CD4-positive, alpha-beta T cell treated with Interferon alpha-2 for 1 hour (primary cell): ENCODE data around the gene CYBC1.
"Not testable (repeated sequence)": the region's sequence is repeated elsewhere in the genome, so short reads cannot be mapped to it uniquely, and the experiment has no call there.

Source experiments
- DNase-seq, 2 donors: peaks; one replicate each; pipeline ENCODE4 v3.0.0-alpha.2; 2020 to 2022

The CYBC1 gene

DNA sequence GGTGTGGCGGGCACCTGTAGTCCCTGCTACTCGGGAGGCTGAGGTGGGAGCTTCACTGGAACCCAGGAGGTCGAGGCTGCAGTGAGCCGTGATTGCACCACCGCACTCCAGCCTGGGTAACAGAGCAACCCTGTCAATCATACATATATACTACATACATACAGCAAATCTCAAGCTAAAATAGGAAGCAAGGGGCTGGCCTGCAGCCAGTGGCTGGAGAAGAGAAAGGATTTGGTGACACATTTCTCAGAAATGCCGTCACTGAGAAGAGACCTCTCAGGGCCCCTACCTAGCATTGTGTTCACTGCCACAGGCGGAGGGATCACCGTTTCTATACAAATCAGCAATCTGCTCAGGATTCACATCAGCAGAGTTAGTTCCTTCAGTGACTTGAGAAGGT, 24.9 kb upstream of the CYBC1 start:
- no peak for DNase-seq

DNA sequence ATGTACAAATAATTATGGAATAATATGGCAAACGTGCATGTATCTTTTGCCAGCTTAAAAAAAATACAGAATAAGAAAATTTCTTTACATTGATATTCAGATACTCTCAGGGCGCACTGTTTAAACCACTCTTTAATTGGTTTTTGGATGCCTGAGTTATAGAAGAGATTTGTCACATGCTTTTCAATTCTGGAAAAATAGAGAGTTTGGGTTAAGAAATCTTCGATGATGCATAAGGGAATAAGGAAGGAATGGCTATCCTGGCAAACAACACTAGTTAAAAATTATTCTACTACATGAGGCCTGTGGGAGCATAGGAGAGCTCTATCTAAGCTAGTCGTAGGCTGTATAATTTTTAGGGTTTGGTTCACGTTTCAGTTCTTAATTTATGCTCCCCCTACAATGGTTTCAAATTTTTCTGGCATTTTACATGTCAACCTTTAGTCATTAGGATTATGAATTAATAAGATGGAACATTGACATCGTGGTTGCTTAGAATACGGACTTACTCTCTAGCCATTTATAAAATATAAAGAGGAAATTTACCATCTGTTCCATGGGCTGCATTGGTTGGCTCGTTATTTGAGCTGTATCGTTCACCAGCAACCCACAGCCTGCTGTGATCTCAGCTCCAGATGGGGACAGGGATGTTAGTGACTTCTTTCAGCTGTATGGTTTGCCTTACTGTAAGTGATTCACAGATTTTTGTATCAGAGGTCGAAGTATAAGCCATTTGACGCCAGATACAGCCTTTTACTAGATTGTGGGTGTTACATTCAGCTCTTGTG, 23.9 kb upstream of the CYBC1 start:
- no peak for DNase-seq

DNA sequence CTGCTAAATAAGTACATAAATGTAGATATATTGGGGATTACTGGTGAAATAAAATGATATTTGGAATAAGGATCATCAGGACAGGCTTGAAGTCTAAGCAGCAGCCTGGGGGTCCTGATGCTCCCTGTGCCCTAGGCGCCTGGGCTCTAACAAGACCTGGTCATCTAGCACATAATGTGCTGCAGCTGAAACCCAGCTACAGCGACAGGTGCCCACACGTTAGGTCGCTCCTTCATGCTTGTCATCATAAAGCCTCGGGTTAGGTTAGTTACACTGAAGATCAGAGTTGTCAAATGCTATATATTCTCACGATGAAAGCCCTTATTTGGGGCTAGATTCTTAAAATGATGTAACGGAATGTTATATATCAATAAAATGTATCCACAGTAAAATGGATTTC, 19.5 kb upstream of the CYBC1 start:
- no peak for DNase-seq

GRCh38 chr17:82468692-82469091, 18.1 kb upstream of the CYBC1 start:
- DNase-seq, result no peak

DNA sequence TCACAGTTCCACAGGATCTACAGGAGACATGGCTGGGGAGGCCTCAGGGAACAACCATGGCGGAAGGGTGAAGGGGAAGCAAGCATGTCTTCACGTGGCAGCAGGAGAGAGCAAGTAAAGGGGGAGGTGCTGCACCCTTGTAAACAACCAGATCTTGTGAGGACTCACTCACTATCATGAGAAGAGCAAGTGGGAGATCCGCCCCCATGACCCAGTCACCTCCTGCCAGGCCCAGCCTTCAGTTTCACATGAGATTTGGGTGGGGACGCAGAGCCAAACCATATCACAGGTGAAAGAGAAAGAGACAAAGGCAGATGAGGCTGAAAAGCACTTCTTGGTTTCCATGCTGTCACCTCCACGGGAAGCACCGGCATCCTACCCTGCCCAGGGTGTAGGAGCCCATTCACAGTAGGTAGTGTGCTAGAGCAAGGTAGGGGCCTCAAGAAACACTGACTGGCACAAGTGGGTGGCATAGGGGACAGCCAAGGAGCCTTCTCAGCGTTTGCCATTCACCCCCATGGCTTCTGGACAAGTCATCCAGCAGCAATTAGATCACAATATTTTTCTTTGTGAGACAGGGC, 14.6 kb upstream of the CYBC1 start:
- no peak for DNase-seq

DNA sequence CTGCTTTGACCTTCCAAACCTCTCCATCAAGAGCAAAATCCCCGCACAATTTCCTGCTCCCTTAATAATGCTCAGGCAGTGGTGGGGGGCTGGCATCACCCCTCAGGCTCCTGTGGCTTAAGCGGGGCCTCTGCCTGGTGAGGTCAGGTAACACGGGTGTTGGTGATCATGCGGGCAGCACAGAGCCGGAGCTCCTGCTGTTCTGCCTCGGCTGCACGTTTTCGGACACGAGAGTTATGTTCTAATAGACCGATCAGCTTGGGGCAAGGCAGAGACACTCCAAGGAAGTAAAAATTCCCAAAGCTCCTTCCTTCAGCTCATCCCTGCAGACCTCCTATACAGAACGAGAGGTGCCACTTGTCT, 14.0 kb upstream of the CYBC1 start:
- DNase-seq, result no peak

- no peak for DNase-seq
Measured at GRCh38 chr17:82463925-82464566, 13.5 kb upstream of the CYBC1 start.

DNA sequence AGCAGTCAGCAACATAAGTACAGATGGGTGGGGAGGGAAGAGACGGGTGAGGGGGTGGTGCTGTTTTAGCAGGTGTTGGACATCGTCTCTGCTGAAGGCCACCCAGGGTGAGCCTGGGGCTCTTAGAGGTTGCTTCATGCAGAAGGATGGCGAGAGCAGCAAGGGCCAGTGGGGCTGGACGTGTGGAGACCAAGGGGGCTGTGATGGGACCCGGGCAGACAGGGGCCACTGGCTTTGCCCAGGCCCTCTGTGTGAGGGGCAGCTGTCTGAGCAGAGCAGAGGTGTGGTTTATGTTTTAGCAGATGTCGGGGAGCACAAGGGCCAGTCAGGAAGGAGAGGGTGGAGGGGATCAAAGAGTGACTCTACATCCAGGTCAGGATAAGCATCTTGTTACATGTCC, 12.8 kb upstream of the CYBC1 start:
- DNase-seq, result no peak

GRCh38 chr17:82461827-82462524, 11.4 kb upstream of the CYBC1 start:
- no peak for DNase-seq

DNA sequence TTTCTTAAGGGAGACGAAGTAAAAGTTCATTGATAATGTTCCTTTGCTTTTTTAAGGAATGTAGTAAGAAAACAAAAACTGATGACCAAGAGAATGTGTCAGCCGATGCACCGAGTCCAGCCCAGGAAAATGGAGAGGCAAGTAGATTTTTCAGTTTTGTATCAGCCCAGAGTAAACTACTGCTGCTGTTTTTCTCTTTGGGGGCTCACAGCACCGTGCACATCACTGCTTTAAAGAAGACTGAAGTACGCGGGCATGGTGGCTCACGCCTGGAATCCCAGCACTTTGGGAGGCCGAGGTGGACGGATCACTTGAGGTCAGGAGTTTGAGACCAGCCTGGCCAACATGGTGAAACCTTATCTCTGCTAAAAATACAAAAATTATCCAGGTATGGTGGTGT, 9.4 kb upstream of the CYBC1 start:
- not testable (repeated sequence) for DNase-seq

- DNase-seq, result peak; percentile 40 to 59
Measured at GRCh38 chr17:82458885-82459424, 8.4 kb upstream of the CYBC1 start.

GRCh38 chr17:82458179-82458884, 7.8 kb upstream of the CYBC1 start, which contains the start of gene NARF:
Gene NARF (plus strand): TSS chr17:82458741. CDS start chr17:82458804, 63 bp downstream.
- peak; percentile 97 for DNase-seq

DNA sequence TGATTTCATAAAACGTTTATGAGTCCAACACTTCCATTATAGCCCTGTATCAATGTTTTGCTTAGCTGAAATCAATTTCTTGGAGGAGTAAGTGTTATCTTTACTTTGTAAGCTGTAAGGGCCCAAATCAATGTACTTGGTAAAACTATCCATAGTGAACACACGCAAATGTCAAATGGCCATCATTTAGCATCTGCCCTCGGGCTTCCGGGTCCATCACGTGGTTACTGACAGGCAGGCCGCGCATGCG, 7.3 kb upstream of the CYBC1 start:
- DNase-seq, result peak in 1 of 2 donors; percentile 96

- peak; percentile 36 to 55 for DNase-seq
Measured at GRCh38 chr17:82457073-82457928, 6.7 kb upstream of the CYBC1 start.

DNA sequence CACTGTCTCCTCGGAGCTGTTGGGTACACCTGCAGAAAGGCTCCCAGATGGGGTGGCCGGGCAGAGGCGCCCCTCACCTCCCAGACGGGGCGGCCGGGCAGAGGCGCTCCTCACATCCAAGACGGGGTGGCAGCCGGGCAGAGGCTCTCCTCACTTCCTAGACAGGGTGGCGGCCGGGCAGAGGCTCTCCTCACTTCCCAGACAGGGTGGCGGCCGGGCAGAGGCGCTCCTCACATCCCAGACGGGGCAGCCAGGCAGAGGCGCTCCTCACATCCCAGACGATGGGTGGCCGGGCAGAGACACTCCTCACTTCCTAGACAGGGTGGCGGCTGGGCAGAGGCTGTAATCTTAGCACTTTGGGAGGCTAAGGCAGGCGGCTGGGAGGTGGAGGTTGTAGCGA, 3.2 kb upstream of the CYBC1 start:
- not testable (repeated sequence) for DNase-seq

- not testable (repeated sequence) for DNase-seq
Measured at GRCh38 chr17:82453151-82453550, 2.6 kb upstream of the CYBC1 start.

- DNase-seq, result no peak
Measured at GRCh38 chr17:82452162-82452561, 1.6 kb upstream of the CYBC1 start.

GRCh38 chr17:82449883-82450356, 632 bp downstream of the CYBC1 start:
- DNase-seq, result peak; percentile 39 to 48

DNA sequence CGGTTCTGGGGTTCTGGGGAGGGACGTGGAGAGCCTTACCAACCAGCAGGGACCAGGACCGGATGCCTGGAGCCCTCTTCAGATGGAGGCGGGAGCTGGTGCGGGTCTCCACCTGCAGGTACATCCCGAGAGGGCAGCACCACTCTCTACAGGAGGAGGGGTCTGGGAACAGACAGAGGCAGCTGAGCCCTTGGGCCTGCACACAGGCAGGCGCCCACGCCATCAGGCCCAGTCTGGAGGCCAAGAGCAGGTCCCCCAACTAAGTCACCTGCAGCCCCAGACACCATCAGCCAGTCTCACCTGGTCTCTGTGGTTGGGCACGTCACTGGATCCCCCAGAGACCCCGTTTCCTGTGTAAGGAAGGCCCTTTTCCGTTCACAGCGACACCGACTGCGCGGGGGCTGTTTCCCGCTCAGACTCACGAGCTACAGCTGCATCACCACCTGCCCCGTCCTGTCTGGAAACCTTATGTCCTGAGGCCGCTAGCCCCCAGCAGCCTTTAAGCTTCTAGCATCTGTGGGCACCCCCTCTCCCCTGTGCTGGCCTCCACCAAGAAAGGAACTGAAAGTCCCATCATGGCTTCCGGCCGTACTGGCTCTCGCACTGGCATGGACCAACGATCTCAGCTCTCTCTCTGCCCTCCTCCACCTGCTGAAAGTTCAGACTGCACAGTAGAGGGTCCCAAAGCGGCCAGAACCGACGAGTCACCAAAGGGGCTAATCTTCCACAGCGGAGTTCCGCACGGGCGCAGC, 1.2 kb downstream of the CYBC1 start:
- DNase-seq, result peak; percentile 90 to 94

DNA sequence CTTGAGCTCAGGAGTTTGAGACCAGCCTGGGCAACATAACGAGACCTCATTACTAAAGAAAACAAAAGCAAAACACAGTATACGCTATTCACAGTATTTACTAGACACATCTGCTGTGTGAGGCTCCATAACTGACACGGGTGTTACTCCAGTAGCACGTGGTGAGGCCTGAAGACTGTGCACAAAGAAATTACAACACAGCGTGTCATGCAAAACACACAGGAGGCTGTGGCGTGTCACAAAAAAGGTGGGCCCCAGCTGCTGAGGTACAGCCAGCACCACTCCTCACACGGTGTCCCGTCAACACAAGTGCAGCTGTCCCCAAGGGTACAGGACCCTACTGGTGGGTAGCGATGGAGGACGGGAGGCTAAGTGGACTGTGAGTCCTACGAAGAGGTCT, 2.7 kb downstream of the CYBC1 start:
- DNase-seq, result no peak

- DNase-seq, result no peak
Measured at GRCh38 chr17:82446649-82447048, 3.9 kb downstream of the CYBC1 start.
